ENCODE results near the gene SLC35B2.
"Not testable (repeated sequence)": the region's sequence is repeated elsewhere in the genome, so short reads cannot be mapped to it uniquely, and the experiment has no call there.

SLC35B2 gene

GRCh38 chr6:44232676-44233566 lies 24.4 kb downstream of the SLC35B2 start:
- no peaks in the 10 kb centered on the region for H3K27me3 ChIP-seq (ENCODE audit: control insufficient read depth, insufficient read depth, low read length)
- no peaks in the 10 kb centered on the region for H3K36me3 ChIP-seq (ENCODE audit: control insufficient read depth, insufficient read depth, low read length)
- no peak overlapping the region for H3K4me3 ChIP-seq (ENCODE audit: low read depth, low read length)
- H3K27ac ChIP-seq, result no peak overlapping the region
- no peak overlapping the region for H3K9ac ChIP-seq
- peaks cover 24% of the 10 kb centered on the region for H3K4me1 ChIP-seq
- no peak overlapping the region for H3K4me2 ChIP-seq (ENCODE audit: low read length)
- TF ChIP-seq CTCF (IDR thresholded peaks at IDR 0.05), result no peak
- no peak overlapping the region for H2AFZ ChIP-seq
- no peaks in the 10 kb centered on the region for H3K79me2 ChIP-seq
- no peaks in the 10 kb centered on the region for H3K9me3 ChIP-seq (ENCODE audit: control insufficient read depth, low read length)

- not testable (repeated sequence) for H3K79me2 ChIP-seq; H3K9ac ChIP-seq; H3K27me3 ChIP-seq (ENCODE audit: control insufficient read depth, insufficient read depth, low read length); H3K4me2 ChIP-seq (ENCODE audit: low read length); H3K4me3 ChIP-seq (ENCODE audit: low read depth, low read length); H3K27ac ChIP-seq; H3K9me3 ChIP-seq (ENCODE audit: control insufficient read depth, low read length); H2AFZ ChIP-seq; H3K36me3 ChIP-seq (ENCODE audit: control insufficient read depth, insufficient read depth, low read length)
- H3K4me1 ChIP-seq, result peaks cover 16% of the 10 kb centered on the region
These were observed 25.9 kb downstream of the SLC35B2 start for GRCh38 chr6:44231426-44231825.

- Histone ChIP-seq H3K27me3 (ENCODE audit: control insufficient read depth, insufficient read depth, low read length) (no peaks in the 10 kb centered on the region), H3K4me1 (peaks cover 14% of the 10 kb centered on the region), H3K27ac (no peak overlapping the region), H3K9ac (no peak overlapping the region), H3K79me2 (no peaks in the 10 kb centered on the region), H3K9me3 (ENCODE audit: control insufficient read depth, low read length) (no peaks in the 10 kb centered on the region), H3K4me3 (ENCODE audit: low read depth, low read length) (no peak overlapping the region), H3K36me3 (ENCODE audit: control insufficient read depth, insufficient read depth, low read length) (no peaks in the 10 kb centered on the region), H2AFZ (no peak overlapping the region), H3K4me2 (ENCODE audit: low read length) (no peak overlapping the region)
- TF ChIP-seq CTCF (IDR thresholded peaks at IDR 0.05), result no peak
These were observed 27.2 kb downstream of the SLC35B2 start for GRCh38 chr6:44230034-44230675.

GRCh38 chr6:44229376-44230033 lies 27.8 kb downstream of the SLC35B2 start:
- TF ChIP-seq CTCF (IDR thresholded peaks at IDR 0.05), result no peak
- no peaks in the 10 kb centered on the region for H3K27me3 ChIP-seq (ENCODE audit: control insufficient read depth, insufficient read depth, low read length)
- no peak overlapping the region for H3K27ac ChIP-seq
- no peak overlapping the region for H3K4me3 ChIP-seq (ENCODE audit: low read depth, low read length)
- no peak overlapping the region for H3K4me2 ChIP-seq (ENCODE audit: low read length)
- no peaks in the 10 kb centered on the region for H3K79me2 ChIP-seq
- H3K9me3 ChIP-seq (ENCODE audit: control insufficient read depth, low read length), result no peaks in the 10 kb centered on the region
- H3K9ac ChIP-seq, result no peak overlapping the region
- peaks cover 8% of the 10 kb centered on the region for H3K4me1 ChIP-seq
- H3K36me3 ChIP-seq (ENCODE audit: control insufficient read depth, insufficient read depth, low read length), result no peaks in the 10 kb centered on the region
- no peak overlapping the region for H2AFZ ChIP-seq

- Histone ChIP-seq H3K9me3 (ENCODE audit: control insufficient read depth, low read length) (no peaks in the 10 kb centered on the region), H2AFZ (no peak overlapping the region), H3K4me3 (ENCODE audit: low read depth, low read length) (no peak overlapping the region), H3K27ac (no peak overlapping the region), H3K27me3 (ENCODE audit: control insufficient read depth, insufficient read depth, low read length) (no peaks in the 10 kb centered on the region), H3K4me2 (ENCODE audit: low read length) (no peak overlapping the region), H3K9ac (no peak overlapping the region), H3K79me2 (no peaks in the 10 kb centered on the region), H3K4me1 (peaks cover 1% of the 10 kb centered on the region), H3K36me3 (ENCODE audit: control insufficient read depth, insufficient read depth, low read length) (no peaks in the 10 kb centered on the region)
- TF ChIP-seq CTCF (IDR thresholded peaks at IDR 0.05), result no peak
These were observed 28.5 kb downstream of the SLC35B2 start for GRCh38 chr6:44228836-44229235.

Measured in parathyroid adenoma (tissue), 2 donors.